GM19397 (cell line): ENCODE data around the gene ABLIM3.

Source experiments
- ATAC-seq: cut with Tn5 transposase; IDR thresholded peaks from one replicate; pipeline ENCODE4 v1.9.1; 2021; ENCODE audit warnings: mild to moderate bottlenecking, moderate library complexity; ENCODE audit not compliant: unreplicated experiment

Gene ABLIM3

GRCh38 chr5:149215478-149216090 is 74.3 kb downstream of the ABLIM3 start:
- no peak for ATAC-seq

- no peak for ATAC-seq
Observed at GRCh38 chr5:149216496-149216895, 75.2 kb downstream of the ABLIM3 start.

GRCh38 chr5:149217096-149217802 is 76.0 kb downstream of the ABLIM3 start:
- no peak for ATAC-seq

GRCh38 chr5:149217803-149218155 is 76.5 kb downstream of the ABLIM3 start:
- ATAC-seq, result no peak

- no peak for ATAC-seq
Observed at GRCh38 chr5:149219584-149219983, 78.3 kb downstream of the ABLIM3 start.

GRCh38 chr5:149220750-149221149 is 79.5 kb downstream of the ABLIM3 start:
- ATAC-seq, result no peak

GRCh38 chr5:149221326-149221725 is 80.0 kb downstream of the ABLIM3 start:
- no peak for ATAC-seq

- no peak for ATAC-seq
Observed at GRCh38 chr5:149221731-149222342, 80.5 kb downstream of the ABLIM3 start.

- no peak for ATAC-seq
Observed at GRCh38 chr5:149223081-149223848, 82.0 kb downstream of the ABLIM3 start.

GRCh38 chr5:149224282-149224681 is 83.0 kb downstream of the ABLIM3 start:
- no peak for ATAC-seq

GRCh38 chr5:149227168-149227826 is 86.0 kb downstream of the ABLIM3 start:
- no peak for ATAC-seq

- no peak for ATAC-seq
Observed at GRCh38 chr5:149228618-149229297, 87.5 kb downstream of the ABLIM3 start.

- ATAC-seq, result no peak
Observed at GRCh38 chr5:149229298-149229937, 88.1 kb downstream of the ABLIM3 start.

GRCh38 chr5:149235841-149236240 is 94.5 kb downstream of the ABLIM3 start:
- no peak for ATAC-seq

- no peak for ATAC-seq
Observed at GRCh38 chr5:149237662-149238061, 96.4 kb downstream of the ABLIM3 start.

- no peak for ATAC-seq
Observed at GRCh38 chr5:149238540-149238939, 97.2 kb downstream of the ABLIM3 start.

- no peak for ATAC-seq
Observed at GRCh38 chr5:149239917-149240316, 98.6 kb downstream of the ABLIM3 start.

- peak; percentile 54 for ATAC-seq
Observed at GRCh38 chr5:149240354-149240998, 99.2 kb downstream of the ABLIM3 start.

- ATAC-seq, result no peak
Observed at GRCh38 chr5:149242339-149242738, 101.0 kb downstream of the ABLIM3 start.
